Nucleus accumbens (tissue), 56 donors: Measurements from ENCODE around the gene ADSS1.
A peak's percentile ranks its signal among the peaks of the same experiment; 100 is the strongest.

Source experiments
- DNase-seq, 56 donors: peaks; one replicate each; lab custom pipeline; 2025; lab: John Stamatoyannopoulos, UW

The ADSS1 gene

GRCh38 chr14:104686624-104687517 is 37.2 kb upstream of the ADSS1 start:
- peak in 14 of 56 donors; percentile 27 to 69 (median 36) for DNase-seq

GRCh38 chr14:104687601-104688504 is 36.2 kb upstream of the ADSS1 start:
- peak in 26 of 56 donors; percentile 27 to 78 (median 53) for DNase-seq

GRCh38 chr14:104688505-104689108 is 35.4 kb upstream of the ADSS1 start:
- peak in 3 of 56 donors; percentile 27 to 58 (median 50) for DNase-seq

- peak in 36 of 56 donors; percentile 26 to 81 (median 51) for DNase-seq
These were observed 34.7 kb upstream of the ADSS1 start, which contains the start of gene INF2 for GRCh38 chr14:104689109-104689880. TSS of gene INF2 (plus strand) at chr14:104689618. CDS start at chr14:104701366, 11,748 bp downstream.

GRCh38 chr14:104689881-104690711 is 33.9 kb upstream of the ADSS1 start:
- DNase-seq = peak in 2 of 56 donors; percentile 33 to 53

GRCh38 chr14:104690861-104691455 is 33.1 kb upstream of the ADSS1 start:
- peak in 17 of 56 donors; percentile 27 to 61 (median 43) for DNase-seq

GRCh38 chr14:104691546-104692260 is 32.3 kb upstream of the ADSS1 start:
- no peak for DNase-seq

GRCh38 chr14:104692261-104692938 is 31.6 kb upstream of the ADSS1 start:
- no peak for DNase-seq

- DNase-seq = no peak
These were observed 31.1 kb upstream of the ADSS1 start for GRCh38 chr14:104692939-104693315.

- peak in 21 of 56 donors; percentile 22 to 72 (median 42) for DNase-seq
These were observed 30.3 kb upstream of the ADSS1 start for GRCh38 chr14:104693482-104694431.

GRCh38 chr14:104694475-104694950 is 29.5 kb upstream of the ADSS1 start:
- peak in 54 of 56 donors; percentile 35 to 91 (median 83) for DNase-seq

GRCh38 chr14:104694991-104695659 is 28.9 kb upstream of the ADSS1 start:
- DNase-seq = peak in 5 of 56 donors; percentile 43 to 69 (median 46)

GRCh38 chr14:104695660-104696000 is 28.4 kb upstream of the ADSS1 start:
- DNase-seq = peak in 1 of 56 donors; percentile 19

GRCh38 chr14:104696671-104697316 is 27.2 kb upstream of the ADSS1 start:
- DNase-seq = peak in 14 of 56 donors; percentile 32 to 65 (median 38)

GRCh38 chr14:104697317-104697703 is 26.7 kb upstream of the ADSS1 start:
- DNase-seq = peak in 1 of 56 donors; percentile 30
